ENCODE data around the gene TNRC6A. TPM values are rescaled to one million over a fixed set of nuclear protein-coding genes. Genes with fewer than 3 reads are reported as not detected.

Gene TNRC6A
- total and polyA plus RNA-seq, 2 experiments from 2014 or later: 93.1 to 124 TPM

GRCh38 chr16:24854607-24855171 is 125.2 kb downstream of the TNRC6A start (continued):
- no peak for TF ChIP-seq ZNF462 (CRISPR knock-in tag; IDR thresholded peaks at IDR 0.05)

GRCh38 chr16:24855678-24856077 is 126.2 kb downstream of the TNRC6A start:
- H3K9me3 Mint-ChIP-seq: no peaks in the 10 kb centered on the region
- peaks cover 3% of the 10 kb centered on the region for H3K27me3 Mint-ChIP-seq (ENCODE audit: insufficient read depth, low read depth, poor library complexity)
- H3K4me1 Mint-ChIP-seq: no peaks in the 10 kb centered on the region; the same call in 2 of the 3 replicates
- Histone ChIP-seq H3K79me2 (replicated peaks; ENCODE audit: insufficient read depth) (no peaks in the 10 kb centered on the region), H3K9me2 (ENCODE audit: insufficient read depth) (no peaks in the 10 kb centered on the region), H3F3A (replicated peaks; ENCODE audit: low read depth) (no peaks in the 10 kb centered on the region), H4K20me1 (replicated peaks; ENCODE audit: insufficient read depth) (no peaks in the 10 kb centered on the region; the same call in 1 of the 2 replicates), H2AFZ (no peak overlapping the region), H3K27me3 (ENCODE audit: insufficient read depth) (no peaks in the 10 kb centered on the region), H3K4me1 (ENCODE audit: insufficient read depth) (no peaks in the 10 kb centered on the region), H3K4me2 (no peak overlapping the region), H3K4me3 (no peak overlapping the region), H3K36me3 (ENCODE audit: insufficient read depth) (no peaks in the 10 kb centered on the region), H3K27ac (ENCODE audit: low read depth) (no peak overlapping the region)
- DNase-seq (ENCODE audit: low spot score) (no peak), ATAC-seq (no peak)
- no peaks in the 10 kb centered on the region for H3K36me3 Mint-ChIP-seq (ENCODE audit: low read depth)
- H3K4me3 Mint-ChIP-seq: no peak overlapping the region
- H3K27ac Mint-ChIP-seq: no peak overlapping the region
- TF ChIP-seq NANOG (IDR thresholded peaks at IDR 0.05; ENCODE audit: borderline replicate concordance) (no peak), ZNF114 (CRISPR knock-in tag; IDR thresholded peaks at IDR 0.05) (no peak), EZH2 (IDR thresholded peaks at IDR 0.05; ENCODE audit: low read depth, unreplicated experiment) (no peak), STAT1 (IDR thresholded peaks at IDR 0.05; ENCODE audit: unreplicated experiment) (no peak), POLR2AphosphoS5 (IDR thresholded peaks at IDR 0.05; ENCODE audit: low read depth) (no peak), ZNF331 (CRISPR knock-in tag; IDR thresholded peaks at IDR 0.05; ENCODE audit: low read depth) (no peak), CTCF (conservative IDR thresholded peaks at IDR 0.05; ENCODE audit: low read depth in 2 of 2) (no peak), JUNB (IDR thresholded peaks at IDR 0.05; ENCODE audit: unreplicated experiment) (no peak), CREB1 (CRISPR knock-in tag; IDR thresholded peaks at IDR 0.05; ENCODE audit: low read depth) (no peak)
